ENCODE measurements around the gene SLC45A3.
"Not testable (repeated sequence)": the region's sequence is repeated elsewhere in the genome, so short reads cannot be mapped to it uniquely, and the experiment has no call there.

DNA sequence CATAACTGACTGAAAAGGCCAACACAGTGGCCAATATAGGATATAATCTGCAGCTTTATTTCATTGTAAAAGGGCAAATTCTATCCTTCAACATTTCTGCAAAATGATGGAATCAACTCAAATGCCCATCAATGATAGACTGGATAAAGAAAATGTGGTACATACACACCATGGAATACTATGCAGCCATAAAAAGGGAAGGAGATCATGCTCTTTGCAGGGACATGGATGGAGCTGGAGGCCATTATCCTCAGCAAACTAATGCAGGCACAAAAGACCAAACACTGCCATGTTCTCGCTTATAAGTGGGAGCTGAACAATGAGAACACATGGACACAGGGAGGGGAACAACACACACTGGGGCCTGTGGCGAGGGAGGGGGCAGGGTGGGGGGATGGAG, 40.4 kb upstream of the SLC45A3 start:
- TF ChIP-seq, protein P1, sequence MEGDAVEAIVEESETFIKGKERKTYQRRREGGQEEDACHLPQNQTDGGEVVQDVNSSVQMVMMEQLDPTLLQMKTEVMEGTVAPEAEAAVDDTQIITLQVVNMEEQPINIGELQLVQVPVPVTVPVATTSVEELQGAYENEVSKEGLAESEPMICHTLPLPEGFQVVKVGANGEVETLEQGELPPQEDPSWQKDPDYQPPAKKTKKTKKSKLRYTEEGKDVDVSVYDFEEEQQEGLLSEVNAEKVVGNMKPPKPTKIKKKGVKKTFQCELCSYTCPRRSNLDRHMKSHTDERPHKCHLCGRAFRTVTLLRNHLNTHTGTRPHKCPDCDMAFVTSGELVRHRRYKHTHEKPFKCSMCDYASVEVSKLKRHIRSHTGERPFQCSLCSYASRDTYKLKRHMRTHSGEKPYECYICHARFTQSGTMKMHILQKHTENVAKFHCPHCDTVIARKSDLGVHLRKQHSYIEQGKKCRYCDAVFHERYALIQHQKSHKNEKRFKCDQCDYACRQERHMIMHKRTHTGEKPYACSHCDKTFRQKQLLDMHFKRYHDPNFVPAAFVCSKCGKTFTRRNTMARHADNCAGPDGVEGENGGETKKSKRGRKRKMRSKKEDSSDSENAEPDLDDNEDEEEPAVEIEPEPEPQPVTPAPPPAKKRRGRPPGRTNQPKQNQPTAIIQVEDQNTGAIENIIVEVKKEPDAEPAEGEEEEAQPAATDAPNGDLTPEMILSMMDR (conservative IDR thresholded peaks at IDR 0.05 in 1 of 2, IDR thresholded peaks at IDR 0.05 in 1 of 2; ENCODE audit: low read depth in 1 of 2, low read length in 2 of 2): not testable (repeated sequence)
- TF ChIP-seq EZH2 (IDR thresholded peaks at IDR 0.05; ENCODE audit: low read length, missing control alignments): not testable (repeated sequence)

Measured in fibroblast of lung (primary cell).